Measurements from ENCODE around the gene SLC2A6. TPM values are rescaled to one million over a fixed set of nuclear protein-coding genes. Genes with fewer than 3 reads are reported as not detected.

SLC2A6 gene, protein sequence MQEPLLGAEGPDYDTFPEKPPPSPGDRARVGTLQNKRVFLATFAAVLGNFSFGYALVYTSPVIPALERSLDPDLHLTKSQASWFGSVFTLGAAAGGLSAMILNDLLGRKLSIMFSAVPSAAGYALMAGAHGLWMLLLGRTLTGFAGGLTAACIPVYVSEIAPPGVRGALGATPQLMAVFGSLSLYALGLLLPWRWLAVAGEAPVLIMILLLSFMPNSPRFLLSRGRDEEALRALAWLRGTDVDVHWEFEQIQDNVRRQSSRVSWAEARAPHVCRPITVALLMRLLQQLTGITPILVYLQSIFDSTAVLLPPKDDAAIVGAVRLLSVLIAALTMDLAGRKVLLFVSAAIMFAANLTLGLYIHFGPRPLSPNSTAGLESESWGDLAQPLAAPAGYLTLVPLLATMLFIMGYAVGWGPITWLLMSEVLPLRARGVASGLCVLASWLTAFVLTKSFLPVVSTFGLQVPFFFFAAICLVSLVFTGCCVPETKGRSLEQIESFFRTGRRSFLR
- 10 to 100 TPM; 25.6 to 49.3 (median 31.0) TPM for polyA plus RNA-seq (ENCODE audit: low read depth in 6 of 6)

DNA sequence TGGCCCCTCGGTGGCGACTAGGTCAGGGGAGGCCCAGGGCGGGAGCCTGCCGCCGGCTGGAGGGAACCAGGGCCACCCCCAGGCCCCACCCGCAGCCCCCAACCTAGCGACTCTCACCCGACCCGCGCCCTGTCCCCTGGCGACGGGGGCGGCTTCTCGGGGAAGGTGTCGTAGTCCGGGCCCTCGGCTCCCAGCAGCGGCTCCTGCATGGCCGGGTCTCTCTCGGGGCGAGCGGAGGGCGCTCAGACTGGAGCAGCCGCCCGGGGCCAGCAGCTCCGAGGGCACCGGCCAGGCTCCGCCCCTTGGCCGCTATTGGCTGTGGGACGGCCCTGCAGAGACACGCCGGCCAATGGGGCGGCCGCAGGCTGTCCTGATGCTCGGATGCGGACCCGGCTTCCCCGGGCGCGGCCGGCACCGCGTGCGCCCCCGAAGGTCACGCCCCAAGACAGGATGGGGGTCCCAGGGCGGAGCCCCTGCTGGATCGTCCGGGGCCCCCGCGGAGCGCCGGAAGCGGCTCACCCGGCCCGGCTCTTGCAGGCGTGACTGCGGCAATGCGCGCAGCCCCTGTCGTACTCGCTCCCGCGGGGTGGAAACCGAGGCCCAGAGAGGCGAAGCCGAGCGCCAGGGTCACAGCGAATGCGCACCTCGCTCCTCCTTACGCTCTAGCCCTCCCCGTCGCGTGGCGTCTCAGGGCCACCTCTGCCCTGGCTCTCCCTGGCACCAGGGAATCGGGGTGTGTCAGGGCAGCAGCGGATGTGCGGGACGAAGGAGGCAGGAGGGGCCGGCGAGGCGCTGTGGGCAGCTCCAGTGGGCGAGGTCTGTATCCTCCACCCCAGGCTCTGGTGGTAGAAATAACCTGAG, at the start of gene SLC2A6:
Gene SLC2A6 (minus strand): TSS at position 249 of the 861 bp plus-strand sequence. CDS start 40 bp downstream, at position 209.
- DNase-seq = peak; percentile 87
- no peaks in the 10 kb centered on the region for H3K36me3 Mint-ChIP-seq
- no peaks in the 10 kb centered on the region for H3K9me3 Mint-ChIP-seq
- peak; percentile 83 to 89 for ATAC-seq (ENCODE audit: low read depth in 2 of 2)
- H3K4me3 Mint-ChIP-seq = peak within 1 kb of the TSS; percentile 81 to 95 (median 89)
- peaks cover 13 to 28% (median 25%) of the 10 kb centered on the region in 3 donors for H3K4me1 Mint-ChIP-seq
- H3K27me3 Mint-ChIP-seq = no peaks in the 10 kb centered on the region
- peak within 1 kb of the TSS; percentile 47 to 95 (median 88) for H3K27ac Mint-ChIP-seq

DNA sequence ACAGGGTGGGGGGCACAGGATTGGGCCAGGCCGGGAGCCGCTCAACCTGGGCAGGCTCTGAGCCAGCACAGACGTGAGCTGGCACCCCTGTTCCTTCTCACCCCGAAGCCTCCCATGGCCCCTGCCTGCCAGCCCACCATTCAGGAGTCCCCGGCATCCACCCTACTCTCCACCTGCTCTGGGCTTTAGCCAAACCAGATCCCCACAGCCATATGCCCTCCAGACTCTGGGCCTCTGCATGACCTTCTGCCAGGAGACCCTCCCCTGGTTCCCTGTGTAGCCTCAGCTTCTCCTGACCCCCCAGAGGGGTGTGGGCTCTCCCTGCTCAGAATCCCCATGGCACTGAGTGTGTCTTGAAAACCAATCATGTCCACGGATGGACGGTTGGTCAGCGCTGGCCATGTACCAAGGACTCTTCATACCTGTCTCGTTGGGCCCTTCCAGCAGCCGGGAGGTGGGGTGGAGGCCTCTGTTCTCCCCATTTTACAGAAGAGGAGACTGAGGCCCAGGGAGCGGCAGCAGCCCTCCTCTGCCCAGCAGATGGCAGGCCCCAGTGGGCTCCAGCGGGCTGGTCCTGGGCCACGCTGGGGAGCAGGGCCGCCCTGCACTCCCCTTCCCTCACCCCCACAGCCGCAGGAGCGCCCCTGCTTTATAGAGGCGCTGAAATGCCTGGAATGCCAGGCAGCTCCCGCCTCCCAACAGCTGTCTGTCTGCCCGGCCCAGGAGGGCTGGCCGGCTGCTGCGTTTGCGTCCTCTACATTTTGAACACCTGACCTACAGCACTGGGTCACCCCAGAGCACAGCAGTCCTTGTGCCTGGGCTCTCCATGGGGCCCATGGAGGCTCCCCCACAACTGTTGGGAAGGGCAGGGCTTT, 49.3 kb upstream of the SLC2A6 start:
- no peak overlapping the region for H3K27ac Mint-ChIP-seq
- no peak for ATAC-seq (ENCODE audit: low read depth in 2 of 2)
- DNase-seq = no peak
- no peaks in the 10 kb centered on the region for H3K9me3 Mint-ChIP-seq
- H3K36me3 Mint-ChIP-seq = no peaks in the 10 kb centered on the region
- peaks cover 8 to 66% (median 59%) of the 10 kb centered on the region in 3 donors for H3K27me3 Mint-ChIP-seq
- H3K4me3 Mint-ChIP-seq = no peak overlapping the region
- H3K4me1 Mint-ChIP-seq = peaks cover 7 to 9% (median 7%) of the 10 kb centered on the region in 3 donors

DNA sequence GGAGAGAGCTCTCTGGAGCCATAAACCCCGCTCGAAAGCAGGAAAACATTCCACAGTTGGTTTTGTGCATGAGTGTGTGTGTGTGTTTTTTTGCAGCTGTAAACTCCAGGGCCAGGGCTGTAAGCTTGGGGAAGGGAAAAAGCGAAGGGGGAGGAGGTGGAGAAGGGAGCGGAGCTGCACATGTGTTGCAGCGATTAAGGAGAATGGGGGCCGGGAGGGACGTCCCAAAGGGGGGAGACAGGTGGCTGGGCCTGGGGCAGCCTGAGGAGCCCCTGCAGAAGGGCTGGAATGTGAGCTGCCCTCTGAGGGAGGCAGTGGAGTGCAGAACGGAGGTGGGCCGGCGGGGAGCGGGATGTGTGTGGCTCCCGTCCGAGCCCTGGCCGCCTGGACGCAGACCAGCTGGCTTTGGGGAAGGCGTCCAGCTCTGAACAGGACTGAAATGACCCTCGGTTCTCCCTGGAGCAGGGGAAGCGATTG, 48.6 kb upstream of the SLC2A6 start:
- DNase-seq (no peak), ATAC-seq (ENCODE audit: low read depth in 2 of 2) (no peak)
- H3K9me3 Mint-ChIP-seq = no peaks in the 10 kb centered on the region
- H3K27me3 Mint-ChIP-seq = peaks cover 5 to 62% (median 52%) of the 10 kb centered on the region in 3 donors
- peak overlapping the region in 2 of 8 donors; percentile 3 to 47 for H3K4me3 Mint-ChIP-seq
- no peaks in the 10 kb centered on the region for H3K36me3 Mint-ChIP-seq
- H3K4me1 Mint-ChIP-seq = peaks cover 0 to under 1% (median 0%) of the 10 kb centered on the region in 3 donors
- no peak overlapping the region for H3K27ac Mint-ChIP-seq

DNA sequence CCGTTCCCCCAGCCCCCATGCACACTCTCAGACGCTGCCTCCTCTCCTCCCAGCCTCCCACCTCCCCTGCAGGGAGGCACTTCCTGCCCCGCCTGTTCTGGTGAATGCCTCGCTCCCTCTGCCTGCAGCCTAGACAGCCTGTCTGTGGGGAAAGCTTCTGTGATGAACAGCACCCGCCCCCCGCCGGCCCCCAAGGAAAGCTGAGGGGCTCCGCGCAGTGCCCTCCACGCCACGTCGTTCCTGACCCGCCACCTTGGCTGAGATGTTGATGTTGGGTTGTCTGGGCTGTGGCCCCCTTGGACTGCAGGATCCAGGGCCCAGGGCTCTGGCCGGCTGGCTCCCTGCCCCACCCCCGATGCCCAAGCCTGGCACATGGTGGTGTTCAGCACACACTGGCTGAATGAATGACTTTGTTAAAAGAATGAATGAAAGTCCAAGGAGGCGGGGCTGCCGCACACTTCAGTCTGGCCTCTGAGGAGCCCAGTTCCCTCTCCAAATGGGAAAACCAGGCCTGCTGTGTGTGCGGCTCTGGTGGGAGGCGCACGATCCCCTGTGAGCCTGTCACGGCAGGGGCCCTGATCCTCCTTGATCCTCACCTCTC, 47.9 kb upstream of the SLC2A6 start:
- Mint-ChIP-seq H3K27ac (no peak overlapping the region), H3K27me3 (peaks cover 5 to 55% (median 45%) of the 10 kb centered on the region in 3 donors), H3K4me1 (no peaks in the 10 kb centered on the region), H3K9me3 (no peaks in the 10 kb centered on the region), H3K4me3 (no peak overlapping the region), H3K36me3 (no peaks in the 10 kb centered on the region)
- ATAC-seq (ENCODE audit: low read depth in 2 of 2) (no peak), DNase-seq (no peak)

DNA sequence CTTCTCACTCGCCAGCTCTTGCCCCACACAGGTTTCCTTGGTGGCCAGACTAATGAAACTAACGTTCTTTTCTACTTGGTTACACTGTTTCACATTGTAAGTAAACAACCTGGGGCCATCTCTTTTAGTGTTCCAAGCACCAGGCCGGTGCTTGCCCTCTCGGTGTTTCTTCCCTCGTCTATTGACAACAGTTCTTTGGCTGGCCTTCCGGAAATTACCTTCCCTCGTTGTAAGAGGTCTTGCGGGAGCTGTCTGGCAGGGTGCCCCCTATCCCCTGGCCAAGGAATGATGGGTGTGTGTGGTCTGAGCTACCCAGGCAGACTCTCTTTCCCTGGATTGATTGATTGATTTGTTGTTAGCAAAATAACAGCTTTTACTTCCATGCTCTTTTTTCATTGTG, 46.8 kb upstream of the SLC2A6 start:
- no peaks in the 10 kb centered on the region for H3K4me1 Mint-ChIP-seq
- H3K36me3 Mint-ChIP-seq = no peaks in the 10 kb centered on the region
- H3K4me3 Mint-ChIP-seq = peak overlapping the region in 1 of 8 donors; percentile 44
- no peak for ATAC-seq (ENCODE audit: low read depth in 2 of 2)
- H3K27ac Mint-ChIP-seq = peak overlapping the region in 1 of 6 donors; percentile 64
- no peak for DNase-seq
- no peaks in the 10 kb centered on the region for H3K9me3 Mint-ChIP-seq
- peaks cover 5 to 60% (median 44%) of the 10 kb centered on the region in 3 donors for H3K27me3 Mint-ChIP-seq

DNA sequence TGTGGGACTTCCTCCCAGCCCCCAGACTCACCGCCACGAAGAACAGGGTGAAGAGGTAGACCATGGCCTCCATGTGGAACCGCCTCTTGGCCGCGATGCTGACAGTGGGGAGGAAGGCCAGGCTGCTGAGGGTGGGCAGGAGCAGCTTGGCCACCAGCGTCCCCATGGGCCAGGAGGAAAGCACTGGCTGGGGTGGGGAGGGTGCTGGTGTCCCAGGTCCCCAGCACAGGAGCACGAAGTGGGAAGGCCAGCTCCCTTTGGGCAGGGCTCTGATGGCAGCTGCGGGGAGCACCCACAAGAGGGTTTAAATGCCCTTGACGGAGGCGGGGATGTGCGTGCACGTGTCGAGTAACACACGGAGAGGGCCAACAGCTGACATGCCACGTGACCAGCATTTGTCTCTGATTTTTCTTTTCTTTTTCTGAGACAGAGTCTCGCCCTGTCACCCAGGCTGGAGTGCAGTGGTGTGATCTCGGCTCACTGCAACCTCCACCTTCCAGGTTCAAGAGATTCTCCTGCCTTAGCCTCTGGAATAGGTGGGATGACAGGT, 45.9 kb upstream of the SLC2A6 start, which contains the start of gene MYMK:
Gene MYMK (minus strand): TSS at position 281 of the 550 bp plus-strand sequence. CDS start 115 bp downstream, at position 166.
- ATAC-seq (ENCODE audit: low read depth in 2 of 2) (no peak), DNase-seq (no peak)
- Mint-ChIP-seq H3K27me3 (peaks cover 5 to 53% (median 41%) of the 10 kb centered on the region in 3 donors), H3K4me3 (peak within 1 kb of the TSS in 2 of 8 donors; percentile 47 to 69), H3K9me3 (no peaks in the 10 kb centered on the region), H3K36me3 (no peaks in the 10 kb centered on the region), H3K4me1 (no peaks in the 10 kb centered on the region), H3K27ac (peak within 1 kb of the TSS in 2 of 6 donors; percentile 64 to 67)

DNA sequence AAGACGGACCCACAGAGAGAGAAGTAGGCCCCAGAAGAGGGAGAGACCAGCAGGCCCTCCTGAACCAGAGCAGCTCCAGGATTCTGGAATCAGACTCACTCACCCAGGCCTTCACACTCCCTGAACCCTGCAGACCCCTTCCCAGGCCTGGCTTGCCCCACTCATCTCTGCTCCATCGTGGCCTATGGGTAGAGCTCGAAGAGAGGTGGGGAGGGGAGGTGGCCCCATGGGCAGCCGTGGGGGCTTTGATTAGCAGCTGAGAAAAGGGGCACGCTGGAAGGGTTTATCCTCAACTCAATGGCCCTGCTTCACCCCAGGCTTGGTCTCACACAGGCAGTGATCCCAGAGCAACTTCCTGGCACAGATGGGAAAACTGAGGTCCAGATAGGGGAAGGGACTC, 45.2 kb upstream of the SLC2A6 start:
- Mint-ChIP-seq H3K36me3 (no peaks in the 10 kb centered on the region), H3K4me1 (no peaks in the 10 kb centered on the region), H3K27ac (peak overlapping the region in 1 of 6 donors; percentile 67), H3K9me3 (no peaks in the 10 kb centered on the region), H3K27me3 (peaks cover 5 to 47% (median 36%) of the 10 kb centered on the region in 3 donors), H3K4me3 (no peak overlapping the region)
- no peak for DNase-seq
- ATAC-seq (ENCODE audit: low read depth in 2 of 2) = no peak

DNA sequence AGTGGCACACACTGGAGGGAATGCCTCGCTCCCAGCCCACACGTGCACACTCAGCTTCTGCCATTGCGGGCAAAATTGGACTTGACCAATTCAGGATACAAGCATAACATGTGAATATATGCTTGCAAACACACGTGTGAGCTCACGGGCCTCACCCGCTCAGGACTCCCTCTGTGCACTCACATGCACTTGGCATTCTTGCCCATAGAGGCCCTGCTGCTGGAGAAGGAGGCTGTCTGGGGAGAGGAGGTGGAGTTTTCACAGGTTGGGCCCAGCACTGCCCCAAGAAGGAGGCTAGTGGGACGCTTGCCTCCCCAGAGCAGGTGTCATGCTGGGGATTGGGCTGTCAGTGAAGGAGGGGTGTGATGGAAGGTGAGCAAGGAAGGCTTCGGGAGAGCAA, 44.2 kb upstream of the SLC2A6 start:
- Mint-ChIP-seq H3K4me1 (no peaks in the 10 kb centered on the region), H3K36me3 (no peaks in the 10 kb centered on the region), H3K4me3 (no peak overlapping the region), H3K9me3 (no peaks in the 10 kb centered on the region), H3K27ac (peak overlapping the region in 1 of 6 donors; percentile 76), H3K27me3 (peaks cover 9 to 44% (median 27%) of the 10 kb centered on the region in 3 donors)
- no peak for DNase-seq
- ATAC-seq (ENCODE audit: low read depth in 2 of 2) = no peak

DNA sequence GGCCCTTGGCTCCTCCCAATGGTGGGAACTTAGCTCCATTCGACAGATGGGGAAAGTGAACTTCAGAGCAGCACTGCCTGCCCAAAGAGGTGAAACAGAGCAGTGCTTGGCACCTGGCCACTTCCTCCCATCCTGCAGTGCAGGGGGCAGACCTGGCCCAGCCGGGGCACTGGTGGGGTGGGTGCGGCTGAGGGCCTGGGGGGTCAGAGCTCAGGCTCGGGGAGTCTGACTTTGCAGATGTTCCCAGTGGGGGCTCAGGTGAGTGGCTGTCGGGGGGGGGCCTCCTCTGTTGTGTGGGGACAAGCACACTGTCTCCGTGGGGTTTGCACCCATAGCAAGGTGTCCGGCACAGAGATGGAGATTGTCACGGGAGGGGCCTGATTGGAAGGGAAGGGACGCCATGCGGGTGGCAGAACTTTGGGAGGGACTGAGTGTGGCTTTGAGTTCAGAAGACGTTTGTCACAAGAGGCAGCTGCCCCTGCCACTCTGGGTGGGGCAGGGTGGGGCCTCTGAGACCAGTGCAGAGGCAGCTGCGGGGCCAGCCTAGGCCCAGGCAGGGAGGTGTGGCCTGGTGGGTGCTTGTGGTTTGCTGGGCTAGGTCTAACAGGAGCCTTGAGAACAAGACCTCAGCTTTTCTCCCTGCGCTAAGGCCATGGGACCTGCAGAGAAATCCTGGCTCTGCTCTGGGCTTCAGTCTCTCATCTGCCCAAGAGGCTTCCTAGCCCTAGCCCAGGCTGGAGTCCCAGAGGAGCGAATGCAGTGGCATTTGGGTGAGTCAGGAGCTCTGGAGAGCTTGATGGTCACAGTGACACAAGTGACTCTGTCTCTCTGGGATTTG, 43.4 kb upstream of the SLC2A6 start:
- Mint-ChIP-seq H3K27me3 (peaks cover 9 to 42% (median 19%) of the 10 kb centered on the region in 3 donors), H3K36me3 (no peaks in the 10 kb centered on the region), H3K27ac (no peak overlapping the region), H3K4me3 (no peak overlapping the region), H3K4me1 (no peaks in the 10 kb centered on the region), H3K9me3 (no peaks in the 10 kb centered on the region)
- DNase-seq (no peak), ATAC-seq (ENCODE audit: low read depth in 2 of 2) (no peak)

DNA sequence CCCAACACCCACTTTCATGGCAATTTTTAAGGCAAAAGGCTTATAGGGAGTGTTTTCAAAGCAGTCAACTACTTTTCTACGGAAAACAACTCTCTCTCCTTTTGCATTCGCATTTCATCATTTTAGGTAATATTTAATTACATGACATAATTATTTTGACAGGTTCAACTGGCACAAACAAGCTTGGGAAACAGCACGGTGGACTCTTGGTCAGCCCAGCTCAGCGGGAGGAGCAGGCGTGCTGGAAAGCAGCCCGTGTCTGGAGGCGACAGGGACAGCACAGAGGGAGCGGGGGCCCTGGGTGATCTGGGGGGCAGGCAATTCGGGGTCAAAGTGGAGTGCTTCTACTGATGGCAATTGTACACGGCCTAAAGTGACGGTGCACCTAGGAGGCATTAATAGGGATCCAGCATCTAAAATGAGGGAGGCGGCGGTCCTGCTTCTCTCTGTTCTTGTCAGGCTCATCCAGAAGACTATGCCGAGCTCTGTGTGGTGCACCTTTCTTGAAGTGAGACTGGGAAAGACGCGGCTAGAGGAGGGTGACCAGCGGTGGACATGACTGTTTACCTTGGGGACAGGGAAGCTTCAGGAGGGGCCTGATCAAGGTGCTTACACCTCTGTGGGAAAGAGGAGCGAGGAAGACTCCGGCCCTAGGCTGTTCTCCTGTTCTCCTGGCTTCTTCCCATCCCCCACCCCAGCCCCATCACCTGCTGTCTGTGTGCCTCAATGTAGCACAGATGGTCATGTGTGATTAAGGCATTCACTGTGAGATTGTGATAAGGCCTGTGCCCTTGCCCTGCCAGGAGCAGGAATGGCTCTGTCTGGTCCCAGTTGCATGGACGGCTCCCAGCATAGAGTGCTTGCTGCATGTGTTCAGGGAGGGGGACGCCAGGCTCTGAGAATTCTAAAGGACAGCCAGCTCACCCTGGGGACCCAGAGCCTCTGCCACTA, 42.5 kb upstream of the SLC2A6 start:
- H3K9me3 Mint-ChIP-seq = no peaks in the 10 kb centered on the region

More for the DNA sequence above, 42.5 kb upstream of the SLC2A6 start:
- H3K4me1 Mint-ChIP-seq = no peaks in the 10 kb centered on the region
- no peak for ATAC-seq (ENCODE audit: low read depth in 2 of 2)
- H3K4me3 Mint-ChIP-seq = no peak overlapping the region
- no peak for DNase-seq
- peak overlapping the region in 1 of 6 donors; percentile 5 for H3K27ac Mint-ChIP-seq
- H3K36me3 Mint-ChIP-seq = no peaks in the 10 kb centered on the region
- peaks cover 9 to 33% (median 10%) of the 10 kb centered on the region in 3 donors for H3K27me3 Mint-ChIP-seq

Measured in naive B cell (primary cell).